ENCODE measurements around the gene COLEC12. TPM values are rescaled to one million over a fixed set of nuclear protein-coding genes. Genes with fewer than 3 reads are reported as not detected.

The COLEC12 gene
- total RNA-seq, 4 donors from 2014 or later, result 2.1 to 6.2 (median 5.2) TPM

- no peak overlapping the region for H3K27ac ChIP-seq
- DNase-seq (ENCODE audit: low spot score in 2 of 2), result no peak
- H3K4me1 ChIP-seq, result no peaks in the 10 kb centered on the region
- TF ChIP-seq POLR2AphosphoS5 (IDR thresholded peaks at IDR 0.05) (no peak), POLR2A (IDR thresholded peaks at IDR 0.05) (no peak), CTCF (IDR thresholded peaks at IDR 0.05) (no peak), EP300 (IDR thresholded peaks at IDR 0.05) (no peak)
- WGBS, result 81% methylated on average over 4 of the region's 4 CpGs
- H3K9me3 ChIP-seq, result no peaks in the 10 kb centered on the region
- H3K4me3 ChIP-seq, result no peak overlapping the region
- H3K36me3 ChIP-seq, result no peaks in the 10 kb centered on the region
- H3K27me3 ChIP-seq, result no peaks in the 10 kb centered on the region
These were observed 15.6 kb downstream of the COLEC12 start for GRCh38 chr18:484749-485464.

GRCh38 chr18:478681-479080, 21.8 kb downstream of the COLEC12 start:
- H3K27ac ChIP-seq, result no peak overlapping the region

GRCh38 chr18:477565-477964, 22.9 kb downstream of the COLEC12 start:
- no peak for DNase-seq (ENCODE audit: low spot score in 2 of 2)
- WGBS, result 73% methylated on average over 2 of the region's 2 CpGs

More at GRCh38 chr18:478681-479080, 21.8 kb downstream of the COLEC12 start:
- no peaks in the 10 kb centered on the region for H3K36me3 ChIP-seq
- DNase-seq (ENCODE audit: low spot score in 2 of 2), result no peak
- H3K27me3 ChIP-seq, result no peaks in the 10 kb centered on the region
- TF ChIP-seq POLR2A (IDR thresholded peaks at IDR 0.05) (no peak), CTCF (IDR thresholded peaks at IDR 0.05) (no peak), POLR2AphosphoS5 (IDR thresholded peaks at IDR 0.05) (no peak), EP300 (IDR thresholded peaks at IDR 0.05) (no peak)
- H3K4me1 ChIP-seq, result peaks cover 10% of the 10 kb centered on the region
- WGBS, result 76% methylated on average over 5 of the region's 5 CpGs
- H3K4me3 ChIP-seq, result no peak overlapping the region
- H3K9me3 ChIP-seq, result no peaks in the 10 kb centered on the region

GRCh38 chr18:476251-476664, 24.2 kb downstream of the COLEC12 start:
- peaks cover 12% of the 10 kb centered on the region for H3K4me1 ChIP-seq
- 78% methylated on average over 6 of the region's 6 CpGs for WGBS
- TF ChIP-seq CTCF (IDR thresholded peaks at IDR 0.05) (no peak), POLR2A (IDR thresholded peaks at IDR 0.05) (no peak), POLR2AphosphoS5 (IDR thresholded peaks at IDR 0.05) (no peak), EP300 (IDR thresholded peaks at IDR 0.05) (no peak)

More at GRCh38 chr18:477565-477964, 22.9 kb downstream of the COLEC12 start:
- H3K9me3 ChIP-seq, result no peaks in the 10 kb centered on the region
- H3K36me3 ChIP-seq, result no peaks in the 10 kb centered on the region
- H3K27ac ChIP-seq, result no peak overlapping the region
- no peak overlapping the region for H3K4me3 ChIP-seq
- H3K27me3 ChIP-seq, result no peaks in the 10 kb centered on the region
- TF ChIP-seq CTCF (IDR thresholded peaks at IDR 0.05), result peak in 1 of 2 donors; percentile 27
- TF ChIP-seq POLR2A (IDR thresholded peaks at IDR 0.05), result no peak
- H3K4me1 ChIP-seq, result peaks cover 10% of the 10 kb centered on the region

GRCh38 chr18:475202-476031, 25.1 kb downstream of the COLEC12 start:
- TF ChIP-seq CTCF (IDR thresholded peaks at IDR 0.05) (no peak), EP300 (IDR thresholded peaks at IDR 0.05) (no peak), POLR2AphosphoS5 (IDR thresholded peaks at IDR 0.05) (no peak)
- Histone ChIP-seq H3K36me3 (no peaks in the 10 kb centered on the region), H3K4me3 (no peak overlapping the region), H3K4me1 (peaks cover 15% of the 10 kb centered on the region), H3K9me3 (no peaks in the 10 kb centered on the region), H3K27ac (no peak overlapping the region), H3K27me3 (no peaks in the 10 kb centered on the region)
- no peak for DNase-seq (ENCODE audit: low spot score in 2 of 2)
- 56% methylated on average over 12 of the region's 12 CpGs for WGBS

More at GRCh38 chr18:476251-476664, 24.2 kb downstream of the COLEC12 start:
- Histone ChIP-seq H3K9me3 (no peaks in the 10 kb centered on the region), H3K36me3 (no peaks in the 10 kb centered on the region), H3K27me3 (no peaks in the 10 kb centered on the region), H3K27ac (no peak overlapping the region), H3K4me3 (no peak overlapping the region)
- no peak for DNase-seq (ENCODE audit: low spot score in 2 of 2)
